Gastroesophageal sphincter (tissue), 3 donors: ENCODE data around the gene PHF10.

Experiments
- CTCF ChIP-seq, 4 experiments: fragments of 200-600 bp in 2 of 4; fragments of 450-650 bp in 2 of 4; sonication (generic) in 1 of 4; IDR thresholded peaks; one replicate each; pipeline ENCODE4 v1.5.1; 2017 to 2019; ENCODE audit warnings: antibody characterized with exemption in 4 of 4, mild to moderate bottlenecking in 2 of 4, moderate library complexity in 2 of 4
- EP300 ChIP-seq: sonication (generic); formaldehyde crosslinking; IDR thresholded peaks from one replicate; pipeline ENCODE4 v1.6.1; 2017; ENCODE audit warnings: antibody characterized with exemption, mild to moderate bottlenecking
- POLR2A ChIP-seq, 2 donors: fragments of 450-650 bp; IDR thresholded peaks; one replicate each; pipeline ENCODE4 v1.6.1; 2017; ENCODE audit warnings: antibody characterized with exemption in 2 of 2, mild to moderate bottlenecking in 2 of 2, moderate library complexity in 1 of 2

- TF ChIP-seq POLR2A (IDR thresholded peaks at IDR 0.05) (no peak), CTCF (IDR thresholded peaks at IDR 0.05) (no peak), EP300 (no peak)
Observed at GRCh38 chr6:169685860-169686259, 38.4 kb downstream of the PHF10 start.
